D721Med (cell line): ENCODE data around the gene SLC16A12.

ENCODE experiments used
- DNase-seq: peaks from one replicate; pipeline ENCODE4 v3.0.0; 2011; ENCODE audit warnings: low spot score; ENCODE audit not compliant: insufficient read length
- FAIRE-seq: peaks from 2 replicates; lab custom pipeline; 2011; peaks lifted over from hg19 to GRCh38; lab: Jason Lieb, UNC
- TF ChIP-seq, protein P1 (sequence below): IDR thresholded peaks from 2 replicates; pipeline ENCODE4 v1.5.1; 2012; ENCODE audit warnings: mild to moderate bottlenecking, control low read depth; ENCODE audit not compliant: insufficient read depth; ENCODE audit errors: missing control alignments

The SLC16A12 gene

DNA sequence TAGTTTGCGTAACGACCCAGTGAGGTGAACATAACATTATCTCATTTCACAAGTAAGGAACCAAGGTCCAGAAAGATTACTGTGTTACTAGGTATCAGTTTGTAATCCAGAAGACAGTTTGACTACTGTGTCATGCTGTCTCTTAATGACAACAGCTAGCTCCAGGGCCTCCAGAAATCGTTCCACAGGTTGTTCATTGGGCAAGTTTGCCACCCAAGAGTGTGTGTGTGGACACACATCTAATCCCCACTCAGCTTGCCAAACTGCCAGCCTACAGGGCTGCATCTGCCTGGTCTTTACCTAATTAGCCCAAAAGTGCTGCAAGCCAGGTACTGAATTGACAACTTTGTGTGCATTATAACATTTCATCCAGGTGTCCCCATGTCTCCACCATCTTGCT lies 27.9 kb upstream of the SLC16A12 start:
- FAIRE-seq: no peak

DNA sequence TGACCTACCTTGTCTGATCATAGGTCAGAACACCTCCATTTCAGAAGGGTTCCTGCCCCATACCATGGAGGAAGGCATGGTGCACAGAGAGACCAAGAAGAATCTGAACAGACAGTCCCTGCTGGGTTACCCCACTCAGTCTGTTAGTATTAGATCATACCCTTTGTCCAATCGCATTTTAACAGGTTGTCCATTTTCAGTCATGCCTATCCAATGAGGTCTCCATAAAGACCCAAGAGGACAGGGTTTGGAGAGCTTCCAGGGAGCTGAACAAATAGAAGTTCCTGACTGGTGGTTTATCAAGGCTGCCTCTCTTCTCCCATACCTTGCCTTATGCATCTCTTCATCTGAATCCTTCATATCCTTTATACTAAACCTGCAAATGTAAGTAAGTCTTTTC lies 21.2 kb upstream of the SLC16A12 start:
- FAIRE-seq: no peak
- DNase-seq: no peak
- TF ChIP-seq, protein P1, sequence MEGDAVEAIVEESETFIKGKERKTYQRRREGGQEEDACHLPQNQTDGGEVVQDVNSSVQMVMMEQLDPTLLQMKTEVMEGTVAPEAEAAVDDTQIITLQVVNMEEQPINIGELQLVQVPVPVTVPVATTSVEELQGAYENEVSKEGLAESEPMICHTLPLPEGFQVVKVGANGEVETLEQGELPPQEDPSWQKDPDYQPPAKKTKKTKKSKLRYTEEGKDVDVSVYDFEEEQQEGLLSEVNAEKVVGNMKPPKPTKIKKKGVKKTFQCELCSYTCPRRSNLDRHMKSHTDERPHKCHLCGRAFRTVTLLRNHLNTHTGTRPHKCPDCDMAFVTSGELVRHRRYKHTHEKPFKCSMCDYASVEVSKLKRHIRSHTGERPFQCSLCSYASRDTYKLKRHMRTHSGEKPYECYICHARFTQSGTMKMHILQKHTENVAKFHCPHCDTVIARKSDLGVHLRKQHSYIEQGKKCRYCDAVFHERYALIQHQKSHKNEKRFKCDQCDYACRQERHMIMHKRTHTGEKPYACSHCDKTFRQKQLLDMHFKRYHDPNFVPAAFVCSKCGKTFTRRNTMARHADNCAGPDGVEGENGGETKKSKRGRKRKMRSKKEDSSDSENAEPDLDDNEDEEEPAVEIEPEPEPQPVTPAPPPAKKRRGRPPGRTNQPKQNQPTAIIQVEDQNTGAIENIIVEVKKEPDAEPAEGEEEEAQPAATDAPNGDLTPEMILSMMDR: no peak

More for the DNA sequence above, 27.9 kb upstream of the SLC16A12 start:
- TF ChIP-seq, protein P1: no peak
- no peak for DNase-seq

DNA sequence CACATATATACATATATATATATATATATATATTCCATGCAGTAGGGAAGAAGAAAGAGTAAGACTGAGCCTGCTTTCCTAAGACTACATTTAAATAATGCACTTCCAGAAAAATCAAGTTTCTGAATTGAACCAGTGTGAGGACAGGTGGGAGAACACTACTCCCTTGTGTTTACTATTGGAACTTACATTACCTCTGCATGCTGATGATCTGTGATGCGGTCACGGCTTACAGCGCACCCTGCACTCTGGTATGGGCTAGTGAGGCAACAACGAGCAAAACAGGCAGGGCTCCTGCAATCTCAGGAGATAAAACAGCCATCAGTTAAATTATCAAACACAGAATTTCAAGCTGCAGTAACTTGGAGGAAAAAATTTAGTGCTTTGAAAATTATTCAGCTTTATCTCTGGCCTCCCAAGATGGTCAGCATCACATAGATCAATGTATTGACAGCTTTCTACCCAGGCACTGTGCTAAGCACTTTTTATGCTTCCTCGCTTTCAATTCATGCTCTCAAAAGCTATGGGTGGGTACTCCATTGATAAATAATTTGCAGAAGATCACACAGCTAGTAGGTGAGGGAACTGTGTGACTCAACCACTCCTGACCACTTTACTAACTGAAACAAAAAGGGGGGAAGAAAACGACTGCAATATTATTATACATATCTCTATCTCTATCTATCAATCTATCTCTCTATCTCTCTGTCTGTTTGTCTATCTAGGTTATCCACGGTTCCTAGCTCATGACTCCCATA lies 20.5 kb upstream of the SLC16A12 start:
- TF ChIP-seq, protein P1: no peak
- FAIRE-seq (no peak), DNase-seq (no peak)

DNA sequence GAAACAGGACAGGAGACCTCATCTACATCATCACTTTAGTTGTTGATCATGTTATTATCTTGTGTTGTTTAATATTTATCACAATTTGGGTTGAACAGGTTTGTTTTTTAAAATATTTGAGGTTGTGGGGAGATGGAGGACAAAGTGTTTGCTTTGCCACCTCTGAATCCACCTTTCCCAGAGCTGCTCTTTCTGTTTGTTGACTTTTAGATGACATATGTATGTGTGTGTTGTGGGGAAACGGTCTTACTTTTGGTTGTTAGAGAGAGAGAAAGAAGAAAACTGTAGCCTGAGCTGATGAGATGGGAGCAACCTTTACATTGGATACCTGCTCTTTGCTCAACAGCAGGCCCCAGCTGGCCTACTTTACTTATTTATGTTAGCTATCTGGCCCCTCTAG lies 19.0 kb upstream of the SLC16A12 start:
- TF ChIP-seq, protein P1: no peak
- DNase-seq (no peak), FAIRE-seq (no peak)

DNA sequence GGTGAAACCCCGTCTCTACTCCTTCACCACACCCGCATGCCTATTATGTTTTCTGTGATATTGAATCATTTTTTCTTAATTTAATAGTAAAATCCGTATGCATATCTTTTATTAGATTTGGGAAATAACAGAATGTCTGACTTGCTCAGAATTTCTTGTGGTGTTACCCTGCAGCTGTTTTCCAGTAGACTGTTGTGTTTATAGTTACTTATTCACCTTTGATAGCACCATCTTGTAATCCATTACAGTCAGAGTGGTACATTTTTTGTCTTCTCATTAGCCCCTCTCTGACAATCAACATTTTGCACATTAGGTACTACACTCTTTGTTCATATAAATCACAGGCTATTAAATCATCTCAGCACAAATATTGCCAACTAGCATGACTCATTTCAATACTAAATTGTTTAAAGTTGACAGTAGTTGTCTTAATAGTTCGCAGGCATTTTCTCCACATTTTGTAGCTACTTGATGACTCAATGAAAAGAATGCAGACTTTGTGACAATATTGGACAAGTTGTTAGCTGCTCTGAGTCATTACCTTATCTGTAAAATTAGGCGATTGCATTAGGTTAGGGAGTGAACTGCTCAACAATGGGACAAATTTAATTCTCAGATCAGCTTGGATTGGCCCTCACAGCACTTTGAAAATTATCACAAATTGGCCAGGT lies 17.8 kb upstream of the SLC16A12 start:
- DNase-seq (no peak), FAIRE-seq (no peak)
- TF ChIP-seq, protein P1: no peak

DNA sequence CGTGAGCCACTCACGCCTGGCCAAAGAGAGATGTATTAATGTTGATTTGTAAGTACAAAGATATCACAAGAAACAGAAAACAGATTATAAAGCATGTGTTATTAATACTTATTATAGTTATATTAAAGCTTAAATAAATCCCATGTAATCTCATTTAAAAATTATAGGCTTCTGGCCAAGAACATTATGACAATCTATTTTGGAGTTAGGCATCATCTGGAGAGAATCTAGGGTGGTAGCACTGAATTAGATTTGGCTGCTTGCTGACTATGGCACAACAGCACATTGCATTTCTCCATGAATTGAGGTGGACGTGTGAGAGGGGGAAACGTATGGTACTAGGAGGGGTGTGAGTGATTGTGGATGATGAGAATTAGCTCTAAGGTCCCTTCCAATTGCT lies 16.8 kb upstream of the SLC16A12 start:
- TF ChIP-seq, protein P1: no peak

DNA sequence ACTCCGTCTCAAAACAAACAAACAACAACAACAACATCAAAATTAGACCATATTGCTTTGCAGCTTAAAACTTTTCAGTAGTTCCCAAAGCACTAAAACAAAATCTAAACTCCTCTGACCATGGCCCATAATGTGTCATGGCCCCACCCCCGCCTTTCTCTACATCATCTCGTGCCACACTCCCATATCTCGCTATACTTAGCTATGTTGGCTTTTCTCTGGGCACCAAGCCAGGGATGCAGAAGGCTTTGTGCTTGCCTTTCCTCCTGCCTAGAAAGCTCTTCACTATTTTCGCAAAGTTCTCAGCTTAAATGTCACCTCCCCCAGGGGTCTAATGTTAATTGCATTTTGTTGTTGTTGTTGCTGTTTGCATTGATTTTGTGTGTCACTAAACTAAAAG lies 15.1 kb upstream of the SLC16A12 start:
- FAIRE-seq (no peak), DNase-seq (no peak)
- TF ChIP-seq, protein P1: no peak

More for the DNA sequence above, 16.8 kb upstream of the SLC16A12 start:
- DNase-seq (no peak), FAIRE-seq (no peak)
